HCT116 (cell line): ENCODE measurements around the gene KCNE4. TPM values are rescaled to one million over a fixed set of nuclear protein-coding genes. Genes with fewer than 3 reads are reported as not detected.

ENCODE experiments used
- ATAC-seq: fragments of 200-7000 bp; cut with Tn5 transposase; 2 replicates; pipeline ENCODE4 v1.9.1; 2020; ENCODE audit warnings: mild to moderate bottlenecking, moderate library complexity
- BruUV-seq: library from RNA; stranded (reverse); fragments of 400-500 nt; replicated peaks from 2 replicates; lab custom pipeline; 2021; lab: Mats Ljungman, UMichigan
- CTCF ChIA-PET: fragments of 300-600 bp; sonication (Branson Sonifier 250); formaldehyde crosslinking; loops from one replicate; lab custom pipeline; 2021; ENCODE audit warnings: antibody characterized with exemption; lab: Charles Lee
- POLR2A ChIA-PET: fragments of 300-600, 350-600 bp; sonication (Branson Sonifier 250); formaldehyde crosslinking; loops from one replicate; lab custom pipeline; 2021; ENCODE audit warnings: antibody characterized with exemption; lab: Charles Lee
- RAD21 ChIA-PET, 2 experiments: fragments of 300-600 bp; sonication (Branson Sonifier 250); formaldehyde crosslinking; loops; one replicate each; lab custom pipeline; 2023; ENCODE audit warnings: low total read pairs in 2 of 2; ENCODE audit not compliant: uncharacterized antibody in 2 of 2, unreplicated experiment in 2 of 2, low non-redundant PET in 1 of 2; lab: Charles Lee
- DNase-seq: peaks from one replicate; pipeline ENCODE4 v3.0.0-alpha.2; 2010; ENCODE audit warnings: low read depth, low spot score
- H2AFZ ChIP-seq: fragments of 200-600 bp; shearing (Covaris generic), sonication (generic); 2 replicates; pipeline ENCODE4 v1.6.1; 2017; ENCODE audit warnings: low read depth, mixed run types, mixed read lengths, antibody characterized with exemption, low read length; ENCODE audit not compliant: poor library complexity, severe bottlenecking
- H3K27ac ChIP-seq: 2 replicates; pipeline ENCODE4 v1.5.1; 2012; ENCODE audit warnings: low read depth, low read length
- H3K27me3 ChIP-seq: fragments of 200-600 bp; sonication (generic); 2 replicates; pipeline ENCODE4 v1.6.1; 2016; ENCODE audit warnings: mixed run types, low read length, mixed read lengths; ENCODE audit not compliant: insufficient read depth
- H3K36me3 ChIP-seq, 2 experiments: fragments of 200-500 bp in 1 of 2; fragments of 200-600 bp in 1 of 2; sonication (Bioruptor generic) in 1 of 2; sonication (generic) in 1 of 2; 2 replicates each; pipeline versions ENCODE4 v1.5.1 to v1.6.1; 2014 to 2016; ENCODE audit warnings: low read length in 2 of 2, inconsistent platforms in 1 of 2, mixed read lengths in 1 of 2, mixed run types in 1 of 2; ENCODE audit not compliant: insufficient read depth in 2 of 2, control insufficient read depth in 1 of 2
- H3K4me1 ChIP-seq, 2 experiments: fragments of 200-600 bp in 1 of 2; sonication (generic) in 1 of 2; 2 replicates each; pipeline versions ENCODE4 v1.5.1 to v1.6.1; 2012 to 2017; ENCODE audit warnings: low read length in 2 of 2, inconsistent platforms in 1 of 2, mild to moderate bottlenecking in 1 of 2, mixed read lengths in 1 of 2, mixed run types in 1 of 2, moderate library complexity in 1 of 2; ENCODE audit not compliant: insufficient read depth in 2 of 2, control insufficient read depth in 1 of 2
- H3K4me2 ChIP-seq: fragments of 200-600 bp; sonication (generic); 2 replicates; pipeline ENCODE4 v1.6.1; 2017; ENCODE audit warnings: mixed run types, low read length, mixed read lengths
- H3K4me3 ChIP-seq, 2 experiments: fragments of 200-600 bp in 1 of 2; sonication (generic) in 1 of 2; replicated peaks in 1 of 2; 2 replicates each; pipeline ENCODE4 v1.5.1; 2011 to 2016; ENCODE audit warnings: low read length in 2 of 2, control low read depth in 1 of 2, low read depth in 1 of 2, mild to moderate bottlenecking in 1 of 2, mixed read lengths in 1 of 2, mixed run types in 1 of 2
- H3K79me2 ChIP-seq: fragments of 200-600 bp; sonication (generic); 2 replicates; pipeline ENCODE4 v1.6.1; 2017; ENCODE audit warnings: mild to moderate bottlenecking, mixed run types, low read length, moderate library complexity, mixed read lengths; ENCODE audit not compliant: insufficient read depth
- H3K9ac ChIP-seq: fragments of 200-600 bp; sonication (generic); 2 replicates; pipeline ENCODE4 v1.6.1; 2016; ENCODE audit warnings: low read length, mixed read lengths
- H3K9me2 ChIP-seq: fragments of 200-600 bp; sonication (generic), shearing (Covaris generic); 2 replicates; pipeline ENCODE4 v1.6.1; 2017; ENCODE audit warnings: mixed run types, mild to moderate bottlenecking, moderate library complexity; ENCODE audit not compliant: insufficient read depth
- H3K9me3 ChIP-seq, 2 experiments: fragments of 200-500 bp in 1 of 2; fragments of 200-600 bp in 1 of 2; sonication (Bioruptor generic) in 1 of 2; sonication (generic) in 1 of 2; 2 replicates each; pipeline ENCODE4 v1.6.1; 2014 to 2017; ENCODE audit warnings: low read length in 2 of 2, mixed read lengths in 2 of 2, inconsistent platforms in 1 of 2, low read depth in 1 of 2, mild to moderate bottlenecking in 1 of 2, mixed run types in 1 of 2, moderate library complexity in 1 of 2; ENCODE audit not compliant: control insufficient read depth in 1 of 2, insufficient read depth in 1 of 2
- H4K20me1 ChIP-seq: fragments of 200-600 bp; sonication (generic), shearing (Covaris generic); 2 replicates; pipeline ENCODE4 v1.6.1; 2017; ENCODE audit warnings: mixed run types, mild to moderate bottlenecking, moderate library complexity; ENCODE audit not compliant: insufficient read depth
- CBX3 ChIP-seq: IDR thresholded peaks from 2 replicates; pipeline ENCODE4 v1.6.1; 2012; ENCODE audit warnings: low read depth
- CEBPB ChIP-seq: IDR thresholded peaks from 2 replicates; pipeline ENCODE4 v1.6.1; 2012; ENCODE audit warnings: low read depth
- EZH2 ChIP-seq: fragments of 200-600 bp; sonication (generic); IDR thresholded peaks from 2 replicates; pipeline ENCODE4 v1.6.1; 2017; ENCODE audit warnings: antibody characterized with exemption, mixed run types
- MAX ChIP-seq: IDR thresholded peaks from 2 replicates; pipeline ENCODE4 v1.6.1; 2012
- POLR2A ChIP-seq: IDR thresholded peaks from 2 replicates; pipeline ENCODE4 v1.7.0; 2011; ENCODE audit warnings: borderline replicate concordance; ENCODE audit not compliant: insufficient read depth, insufficient read length; ENCODE audit errors: extremely low read depth
- POLR2AphosphoS5 ChIP-seq: IDR thresholded peaks from 2 replicates; pipeline ENCODE4 v1.6.1; 2011; ENCODE audit warnings: mild to moderate bottlenecking, low read depth, low read length, moderate library complexity
- SP1 ChIP-seq: IDR thresholded peaks from 2 replicates; pipeline ENCODE4 v1.6.1; 2012; ENCODE audit warnings: low read depth
- ZBTB33 ChIP-seq: IDR thresholded peaks from 2 replicates; pipeline ENCODE4 v1.6.1; 2011; ENCODE audit warnings: mild to moderate bottlenecking, low read length, moderate library complexity; ENCODE audit not compliant: insufficient replicate concordance; ENCODE audit errors: extremely low read depth
- intact Hi-C: fragments of 100-400 bp; cut with micrococcal nuclease; formaldehyde crosslinking; loops from 2 replicates; pipeline ENCODE4 v1.10.0; 2022
- total RNA-seq: library from RNA; stranded (reverse); gene quantifications from one replicate; pipeline ENCODE4 v1.2.1, GENCODE V29; 2021; ENCODE audit not compliant: unreplicated experiment

KCNE4 gene
- total RNA-seq, 1 experiment from 2014 or later: not detected

DNA sequence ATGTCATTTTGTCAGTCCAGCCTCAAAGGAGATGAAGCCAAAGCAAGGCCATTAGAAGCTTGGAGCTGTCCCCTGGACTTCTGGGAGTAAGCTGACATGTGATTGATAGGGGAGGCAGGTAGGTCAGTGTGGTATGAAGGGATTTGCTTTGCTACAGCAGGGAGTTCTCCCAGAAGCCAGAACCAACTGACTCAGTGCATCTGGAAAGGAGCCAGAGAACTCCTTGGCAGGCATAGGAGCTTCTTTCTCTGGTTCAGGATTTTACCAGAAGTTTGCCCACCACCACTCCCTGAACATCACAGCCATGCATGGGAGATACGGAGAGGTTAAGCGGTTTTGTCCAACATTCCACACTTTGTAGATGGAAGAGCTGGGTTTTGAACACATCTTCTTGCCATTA, 24.5 kb upstream of the KCNE4 start:
- no TSS peak for BruUV-seq
- ChIA-PET POLR2A (no interaction called here), CTCF (no interaction called here), RAD21 (no interaction called here)
- TF ChIP-seq MAX (0 out of 2 replicates have a peak, but pooled peaks have one; percentile 35), POLR2A (no peak), CEBPB (no peak)
- no peak overlapping the region for H3K4me2 ChIP-seq
- no peaks in the 10 kb centered on the region for H3K9me2 ChIP-seq
- ATAC-seq (peak; percentile 80), DNase-seq (no peak)
- no peak overlapping the region for H3K9ac ChIP-seq
- H3K4me3 ChIP-seq: no peak overlapping the region
- no peaks in the 10 kb centered on the region for H3K79me2 ChIP-seq
- H3K9me3 ChIP-seq: peaks cover 0 to 6% of the 10 kb centered on the region in 2 experiments; a peak in 1 of 4 replicates
- H3K27me3 ChIP-seq: no peaks in the 10 kb centered on the region
- no peaks in the 10 kb centered on the region for H3K36me3 ChIP-seq
- H3K4me1 ChIP-seq: peaks cover 5 to 12% of the 10 kb centered on the region in 2 experiments; a peak in 3 of 4 replicates
- intact Hi-C loops: no loop called here
- H4K20me1 ChIP-seq: no peaks in the 10 kb centered on the region
- H3K27ac ChIP-seq: no peak overlapping the region
- H2AFZ ChIP-seq: no peak overlapping the region

GRCh38 chr2:223029287-223029686, 22.7 kb upstream of the KCNE4 start:
- Histone ChIP-seq H3K4me3 (no peak overlapping the region), H3K9me2 (no peaks in the 10 kb centered on the region), H3K9me3 (peaks cover 0 to 6% of the 10 kb centered on the region in 2 experiments; a peak in 1 of 4 replicates), H3K27me3 (no peaks in the 10 kb centered on the region), H3K27ac (no peak overlapping the region), H3K36me3 (no peaks in the 10 kb centered on the region), H3K9ac (no peak overlapping the region), H2AFZ (no peak overlapping the region), H3K4me2 (no peak overlapping the region), H4K20me1 (no peaks in the 10 kb centered on the region), H3K79me2 (no peaks in the 10 kb centered on the region), H3K4me1 (peaks cover 5 to 19% of the 10 kb centered on the region in 2 experiments; a peak in 3 of 4 replicates)
- BruUV-seq: no TSS peak
- no peak for TF ChIP-seq CEBPB
- TF ChIP-seq CBX3: no peak
- no peak for TF ChIP-seq EZH2
- no peak for TF ChIP-seq SP1
- no peak for TF ChIP-seq ZBTB33
- TF ChIP-seq POLR2AphosphoS5: no peak
- intact Hi-C loops: no loop called here
- ATAC-seq (no peak), DNase-seq (no peak)
- RAD21 ChIA-PET: no interaction called here
- POLR2A ChIA-PET: no interaction called here
- CTCF ChIA-PET: no interaction called here
